NCI-H526 (cell line): ENCODE measurements around the gene FAXDC2.
"Not testable (repeated sequence)": the region's sequence is repeated elsewhere in the genome, so short reads cannot be mapped to it uniquely, and the experiment has no call there.

Source experiments
- DNase-seq, 2 experiments: peaks; one replicate each; lab custom pipeline; 2025; lab: John Stamatoyannopoulos, UW

The FAXDC2 gene

DNA sequence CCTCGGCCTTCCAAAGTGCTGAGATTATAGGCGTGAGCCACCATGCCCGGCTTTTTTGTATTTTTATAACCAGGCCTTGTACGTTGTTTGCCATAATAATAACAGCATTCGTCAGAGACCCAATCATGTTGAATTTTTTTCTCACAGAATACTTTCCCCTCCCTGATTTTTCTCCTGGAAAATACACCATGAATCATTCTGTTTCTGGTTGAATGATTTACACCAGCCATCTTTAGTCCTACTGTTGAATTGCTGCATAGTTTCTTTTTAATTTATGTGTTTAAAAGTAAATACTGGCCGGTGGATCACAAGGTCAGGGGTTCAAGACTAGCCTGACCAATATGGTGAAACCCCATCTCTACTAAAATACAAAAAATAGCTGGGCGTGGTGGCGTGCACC lies 11.5 kb upstream of the FAXDC2 start:
- no peak for DNase-seq

DNA sequence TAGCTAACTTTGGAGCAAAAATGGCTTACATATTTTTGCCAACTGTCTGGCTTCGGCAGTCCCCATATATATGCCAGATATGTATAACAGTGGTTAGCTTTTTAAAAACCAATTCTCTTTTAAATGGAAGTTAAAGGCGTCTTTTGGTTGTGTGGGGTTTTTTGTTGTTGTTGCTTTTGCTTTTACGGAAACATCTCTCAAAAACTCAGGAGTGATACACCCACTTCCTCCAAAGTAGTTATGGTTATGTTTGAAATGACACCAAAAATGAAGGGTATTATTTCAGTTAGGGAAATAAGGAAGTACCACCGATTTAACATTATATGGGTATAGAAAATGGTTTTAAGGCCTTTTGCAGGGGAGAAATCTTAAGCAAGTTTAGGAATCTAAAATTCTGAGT lies 10.4 kb upstream of the FAXDC2 start:
- no peak for DNase-seq

DNA sequence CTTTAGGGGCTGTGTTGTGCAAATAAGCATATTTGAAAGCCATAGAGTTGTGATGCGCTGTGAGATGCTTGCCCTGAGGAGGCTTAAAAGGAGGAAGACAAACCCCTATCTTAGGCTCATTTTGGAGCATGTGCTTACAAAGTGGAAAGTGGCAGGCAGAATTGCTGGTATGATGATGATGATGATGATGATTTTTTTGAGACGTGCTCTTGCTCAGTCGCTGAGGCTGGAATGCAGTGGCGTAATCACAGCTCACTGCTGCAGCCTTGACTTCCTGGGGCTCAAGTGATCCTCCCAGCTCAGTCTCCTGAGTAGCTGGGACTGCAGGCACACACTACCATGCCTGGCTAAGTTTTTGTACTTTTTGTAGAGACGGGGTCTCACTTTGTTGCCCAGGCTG lies 9.7 kb upstream of the FAXDC2 start:
- DNase-seq, result no peak

DNA sequence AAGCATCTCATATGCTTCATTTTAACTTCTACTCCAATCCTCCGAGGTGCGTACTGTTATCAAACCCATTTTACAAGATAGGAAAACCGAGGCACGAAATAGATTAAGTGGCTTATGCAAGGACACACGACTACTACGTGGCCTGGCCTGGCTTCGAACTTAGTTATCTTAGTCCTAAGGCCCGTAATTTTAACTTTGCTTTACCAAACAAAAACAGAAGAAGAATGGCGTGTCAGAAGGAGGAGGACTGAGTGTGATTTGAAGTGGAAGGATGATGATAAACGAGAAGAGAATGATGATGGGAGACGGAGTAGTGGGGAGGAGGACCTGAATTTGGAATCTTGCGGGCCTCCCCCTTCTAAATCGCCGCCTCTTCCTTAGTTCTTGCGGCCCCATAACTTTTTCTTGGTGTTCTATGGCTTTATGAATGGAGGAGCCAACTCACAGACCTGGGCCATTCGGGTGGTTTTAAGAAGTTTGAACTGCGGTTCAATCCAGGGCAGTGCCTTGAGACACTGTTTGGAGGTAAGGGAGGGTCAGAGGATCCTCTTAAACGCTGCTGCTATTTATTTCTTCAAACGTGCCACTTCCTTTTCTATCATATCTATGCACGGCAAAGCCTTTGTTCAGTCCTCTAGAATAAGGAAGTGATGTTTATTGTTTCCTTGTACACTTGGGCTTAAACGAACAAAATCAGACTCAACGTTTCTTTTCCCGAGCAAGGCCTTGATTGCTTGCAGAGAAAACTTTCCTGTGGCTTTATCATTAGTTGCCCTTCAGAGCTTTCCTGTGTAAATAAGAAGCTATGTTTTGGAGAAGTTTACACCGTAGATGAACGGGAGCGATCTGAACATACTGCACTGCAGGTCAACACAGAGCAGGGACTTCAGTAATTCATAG lies 8.8 kb upstream of the FAXDC2 start:
- DNase-seq, result peak in 1 of 2 experiments; percentile 23

DNA sequence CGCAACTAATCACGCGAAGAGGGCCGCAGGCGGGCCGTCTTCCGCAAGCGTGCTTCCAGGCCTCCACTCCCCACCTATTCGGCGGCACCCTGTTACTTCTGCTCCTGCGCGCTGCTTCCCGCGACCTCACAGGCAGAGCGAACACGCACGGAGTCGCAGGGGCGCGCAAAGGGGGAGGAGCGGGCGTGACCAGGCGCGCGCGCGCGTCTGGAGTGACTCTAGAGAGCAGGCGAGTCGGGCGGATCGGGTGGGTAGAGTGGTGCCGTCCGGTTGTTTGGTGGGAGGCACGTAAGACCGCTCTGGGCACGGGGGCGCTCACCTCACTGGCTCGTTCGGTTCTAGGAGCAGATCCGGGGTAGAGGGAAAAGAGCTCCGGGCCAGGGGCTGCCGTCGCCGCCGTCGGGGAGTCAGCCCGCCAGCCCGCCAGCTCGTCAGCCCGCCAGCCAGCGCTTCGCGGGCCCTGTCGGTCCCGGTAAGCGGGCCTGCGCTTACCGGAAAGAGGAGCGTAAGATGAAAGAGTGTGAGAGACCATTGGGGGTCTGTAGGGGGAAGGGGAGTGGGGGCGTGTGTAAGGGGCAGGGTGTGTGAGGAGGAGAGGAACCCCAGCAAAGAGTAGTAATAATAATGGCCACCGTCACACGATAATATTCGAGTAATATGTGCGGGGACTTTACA lies 8.0 kb upstream of the FAXDC2 start, which contains the start of gene CNOT8:
CNOT8 (plus strand) TSS at position 331 of the 675 bp plus-strand sequence. CDS start 4,652 bp downstream, outside the sequence.
- peak; percentile 98 to 99 for DNase-seq

DNA sequence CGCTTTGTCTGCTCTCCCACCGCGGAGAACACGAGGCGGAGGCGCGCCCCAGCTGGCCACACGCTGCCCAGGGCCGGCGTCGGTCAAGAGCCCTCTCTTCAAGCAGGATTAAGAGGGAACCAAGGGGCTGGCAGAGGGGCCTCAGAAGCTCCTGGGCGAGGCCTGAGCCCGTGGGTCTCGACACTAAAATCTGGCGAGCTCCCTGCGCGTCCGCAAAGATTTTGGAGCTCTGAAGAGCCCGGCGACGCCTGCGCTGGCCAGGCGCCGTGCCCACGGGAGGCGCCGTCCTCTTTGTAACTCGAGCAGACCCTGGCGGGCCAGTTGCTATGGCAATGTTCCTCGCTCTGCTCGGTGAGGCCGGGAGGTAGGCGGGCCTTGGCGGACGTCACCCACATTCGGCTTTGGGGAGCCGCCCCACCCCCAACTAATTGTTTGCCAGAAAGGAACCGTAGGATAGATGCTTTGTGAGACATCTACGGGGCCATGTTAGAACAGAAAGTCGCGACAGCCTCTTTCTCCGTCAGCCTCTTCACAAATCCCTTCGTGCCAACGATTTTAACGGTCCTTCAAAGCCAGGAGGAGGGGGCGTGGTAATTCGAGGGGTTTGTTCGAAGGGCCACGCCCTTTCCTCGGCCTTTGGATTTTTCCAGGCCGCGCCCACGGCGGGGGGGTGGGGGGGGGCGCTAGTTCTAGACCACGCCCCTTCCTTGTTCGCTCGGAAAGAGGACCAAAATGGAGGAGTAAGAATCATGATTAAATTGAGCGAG lies 7.3 kb upstream of the FAXDC2 start:
- DNase-seq, result peak; percentile 96 to 98

DNA sequence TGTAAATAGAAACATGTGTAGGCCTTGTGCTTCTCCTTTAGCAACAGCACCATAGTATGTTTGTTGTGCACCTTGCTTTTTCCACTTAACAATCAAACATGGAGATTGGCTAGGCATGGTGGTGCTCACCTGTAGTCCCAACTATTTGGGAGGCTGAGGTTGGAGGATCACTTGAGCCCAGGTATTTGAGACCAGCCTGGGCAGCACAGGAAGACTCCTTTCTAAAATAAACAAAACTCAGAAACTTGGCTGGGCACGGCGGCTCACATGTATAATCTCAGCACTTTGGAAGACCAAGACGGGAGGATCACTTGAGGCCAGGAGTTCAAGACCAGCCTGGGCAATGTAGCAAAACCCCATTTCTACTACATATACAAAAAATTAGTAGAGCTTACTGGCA lies 948 bp upstream of the FAXDC2 start:
- no peak for DNase-seq

DNA sequence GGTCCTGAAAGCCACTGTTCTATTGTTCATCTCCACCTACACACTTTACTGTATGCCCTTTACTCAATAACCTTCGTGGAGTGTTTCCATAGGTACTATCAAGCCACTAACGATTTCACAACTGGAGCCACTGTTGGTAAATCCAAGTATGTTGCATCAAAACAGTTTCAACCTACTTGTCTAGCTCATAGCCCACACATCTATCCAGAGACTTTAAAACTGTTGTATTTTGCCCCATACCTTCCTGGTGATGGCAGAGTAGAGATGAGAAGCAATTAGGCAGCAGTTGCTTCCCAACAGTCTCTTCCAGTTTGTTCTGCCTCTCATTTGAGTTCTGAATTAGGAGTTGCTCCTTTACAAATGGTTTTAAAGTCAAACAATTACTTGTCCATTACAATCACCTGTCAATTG lies 607 bp downstream of the FAXDC2 start:
- no peak for DNase-seq

DNA sequence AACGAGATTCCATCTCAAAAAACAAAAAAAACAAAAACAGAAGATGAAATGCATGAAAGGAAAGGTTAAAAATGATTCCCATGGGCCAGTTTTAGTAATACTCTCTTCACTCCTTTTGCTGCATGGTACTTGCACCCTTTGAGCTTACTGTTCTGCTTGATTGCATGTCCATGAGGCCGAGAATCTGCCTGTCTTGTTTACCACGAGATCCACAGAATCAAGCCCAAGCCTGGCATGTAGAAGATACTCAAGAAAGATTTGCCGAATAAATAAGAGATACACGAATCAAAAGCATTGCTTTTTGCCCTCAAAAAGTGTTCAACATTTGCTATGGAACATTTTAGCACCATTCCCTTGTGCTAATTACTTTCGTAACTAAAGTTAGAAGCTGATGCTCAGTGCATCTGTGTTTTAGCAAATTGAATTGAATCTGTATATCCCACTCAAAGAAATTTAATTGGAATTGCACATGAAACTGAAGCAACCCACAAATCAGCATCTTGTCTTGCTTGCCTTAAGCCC lies 1.1 kb downstream of the FAXDC2 start:
- no peak for DNase-seq

DNA sequence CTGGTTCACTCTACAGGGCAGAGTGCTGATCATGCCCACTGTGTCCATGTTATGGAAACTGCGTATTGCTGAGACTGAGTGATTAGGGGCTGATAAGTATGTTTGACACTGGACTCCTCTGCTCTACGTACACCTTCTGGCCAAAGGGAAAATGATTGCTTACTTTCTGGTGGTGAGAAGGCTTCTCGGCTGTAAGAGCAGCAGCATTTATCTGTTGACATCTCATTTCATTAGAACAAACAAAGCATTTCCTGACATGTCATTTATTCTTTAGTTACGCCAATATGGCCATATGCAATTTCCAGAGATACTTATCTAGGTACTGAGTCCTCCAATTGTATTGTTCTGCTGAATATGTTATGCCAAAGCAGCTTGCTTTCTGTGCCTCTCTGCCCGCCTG lies 5.6 kb downstream of the FAXDC2 start:
- peak in 1 of 2 experiments; percentile 10 for DNase-seq

DNA sequence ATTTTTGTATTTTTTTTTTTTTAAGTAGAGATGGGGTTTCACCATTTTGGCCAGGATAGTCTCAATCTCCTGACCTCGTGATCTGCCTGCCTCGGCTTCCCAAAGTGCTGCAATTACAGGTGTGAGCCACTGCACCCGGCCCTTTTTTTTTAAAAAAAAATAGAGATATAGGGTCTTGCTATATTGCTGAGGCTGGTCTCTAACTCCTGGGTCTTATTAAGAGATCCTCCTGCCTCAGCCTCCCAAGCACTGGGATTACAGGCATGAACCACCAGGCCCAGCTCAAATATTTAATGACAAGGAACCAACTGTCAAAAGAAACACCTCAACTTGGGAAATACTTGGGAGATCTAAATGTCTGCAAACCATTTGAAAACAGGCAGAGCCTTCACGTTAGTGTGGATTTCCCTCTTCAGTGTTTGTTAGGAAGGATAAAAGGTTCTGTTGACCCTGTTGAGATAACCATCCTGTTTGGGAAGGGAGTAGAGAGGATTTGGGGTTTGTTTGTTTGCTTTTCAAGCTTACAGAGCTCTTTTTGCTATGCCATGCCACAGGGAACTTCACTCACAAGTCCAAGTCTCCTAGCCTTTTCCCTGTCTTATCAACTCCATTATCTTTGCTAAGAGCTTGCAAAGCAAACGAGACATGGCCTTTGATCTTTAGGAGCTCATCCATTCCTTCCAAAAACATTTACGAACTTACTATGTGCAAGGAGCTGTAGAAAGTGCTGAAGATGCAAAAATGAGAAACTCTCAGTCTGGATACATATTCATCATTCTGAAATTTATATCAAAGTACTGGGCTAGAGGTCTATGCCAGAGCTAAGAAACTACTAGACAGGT lies 7.5 kb downstream of the FAXDC2 start:
- DNase-seq, result no peak

DNA sequence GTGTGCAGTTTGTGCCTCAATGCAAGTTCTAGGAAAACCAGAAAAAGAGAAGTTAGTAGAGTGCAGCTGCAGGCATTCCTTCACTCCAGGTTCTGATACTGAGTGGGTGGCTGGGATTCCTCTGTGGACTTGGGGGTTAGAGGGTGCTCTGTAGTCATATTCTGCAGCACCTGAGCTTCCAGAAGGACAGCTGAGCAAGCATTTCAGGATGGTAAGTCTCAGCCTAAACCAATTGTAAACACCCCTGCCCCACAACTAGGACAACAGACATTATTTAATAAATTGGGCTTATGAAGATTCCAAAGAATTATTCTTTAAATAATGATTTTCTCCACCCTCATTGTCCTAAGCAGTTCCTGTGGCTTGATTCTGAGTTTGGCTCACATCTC lies 9.1 kb downstream of the FAXDC2 start:
- no peak for DNase-seq

DNA sequence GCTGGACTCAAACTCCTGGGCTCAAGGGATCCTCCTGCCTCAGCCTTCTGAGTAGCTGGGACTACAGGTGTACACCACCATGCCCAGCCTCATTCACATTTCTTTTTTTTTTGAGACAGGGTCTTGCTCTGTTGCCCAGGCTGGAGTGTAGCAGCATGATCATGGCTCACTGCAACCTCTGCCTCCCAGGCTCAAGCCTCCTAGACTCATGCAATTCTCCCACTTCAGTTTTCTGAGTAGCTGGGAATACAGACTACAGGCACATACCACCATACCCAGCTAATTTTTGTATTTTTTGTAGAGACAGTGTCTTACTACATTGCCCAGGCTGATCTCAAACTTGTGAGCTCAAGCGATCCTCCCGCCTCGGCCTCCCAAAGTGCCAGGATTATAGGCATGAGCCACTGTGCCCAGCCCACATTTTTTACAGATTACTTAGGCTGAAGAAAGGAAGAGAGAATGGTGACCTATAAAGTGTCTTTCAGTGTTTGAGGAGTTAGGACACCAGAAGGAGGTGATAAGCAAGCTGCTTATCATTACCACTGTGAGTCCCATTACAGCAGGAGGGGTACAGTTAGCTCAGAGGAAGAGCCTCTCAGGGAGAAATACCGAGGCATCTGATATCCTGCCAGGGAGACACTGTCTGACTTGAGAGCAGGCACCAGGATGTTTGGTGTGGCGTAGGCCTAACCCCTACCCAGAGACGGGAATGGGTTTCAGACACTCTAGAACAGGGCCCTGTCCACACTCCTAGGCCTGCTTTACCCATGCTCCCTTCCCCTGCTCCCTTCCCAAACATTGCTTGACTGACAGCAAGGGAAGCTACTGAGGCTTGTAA lies 9.7 kb downstream of the FAXDC2 start:
- no peak for DNase-seq

DNA sequence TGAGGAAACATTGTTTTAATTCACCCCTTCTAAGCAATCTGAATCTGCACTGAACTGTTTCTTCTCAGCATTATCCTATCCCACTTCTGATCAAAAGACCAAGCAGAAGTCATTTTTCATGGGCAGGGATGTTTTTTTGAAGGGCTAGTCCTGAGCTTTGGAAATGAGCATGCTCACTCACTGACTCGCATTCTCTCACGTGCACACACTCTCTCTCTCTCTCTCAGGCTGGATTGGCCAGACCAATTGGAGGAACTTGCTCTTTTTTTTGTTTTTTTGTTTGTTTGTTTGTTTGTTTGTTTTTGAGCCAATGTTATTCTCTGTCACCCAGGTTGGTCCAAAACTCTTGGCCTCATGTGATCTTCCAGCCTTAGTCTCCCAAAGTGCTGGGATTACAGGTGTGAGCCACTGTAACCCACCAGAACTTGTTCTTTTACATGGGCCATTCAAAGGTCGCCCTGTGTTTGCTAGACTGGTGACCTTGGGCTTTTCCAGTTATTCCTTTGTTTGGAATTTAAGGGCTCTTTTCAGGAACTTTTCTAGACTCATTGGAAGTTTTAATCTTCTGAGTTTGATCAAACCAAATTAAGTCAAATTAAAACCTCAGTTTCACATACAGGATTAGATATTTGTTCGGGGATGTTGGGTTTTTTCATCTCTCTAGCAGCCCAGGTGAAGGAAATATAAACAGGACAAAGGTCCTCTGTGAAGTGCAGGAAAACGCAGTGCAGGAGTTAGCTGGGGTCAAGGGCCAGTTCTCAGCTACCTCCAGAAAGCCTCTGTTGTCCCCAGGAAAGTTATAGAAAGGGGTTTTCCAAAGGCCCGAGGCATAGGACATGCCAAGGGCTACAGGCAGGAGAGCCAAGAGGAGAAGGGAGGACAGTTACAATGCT lies 13.1 kb downstream of the FAXDC2 start:
- DNase-seq, result no peak

DNA sequence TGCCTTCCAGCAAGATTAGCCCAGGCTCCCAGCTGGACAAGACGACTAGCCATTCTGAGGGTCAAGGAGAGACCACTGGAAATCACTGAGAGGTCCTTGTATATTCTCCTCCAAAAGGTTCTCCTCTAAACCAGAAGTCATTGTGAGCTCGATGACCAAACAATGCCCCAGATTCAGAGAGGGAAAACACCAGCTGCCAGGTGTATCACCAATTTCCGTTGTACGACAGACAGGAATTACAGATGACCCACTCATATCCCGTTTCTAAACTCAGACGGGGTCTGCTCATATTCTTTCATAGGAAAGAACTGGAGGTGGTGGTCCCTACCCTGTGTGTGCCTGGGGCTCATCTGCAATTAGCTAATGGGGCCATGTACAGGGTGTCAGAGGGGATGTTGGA lies 14.2 kb downstream of the FAXDC2 start:
- DNase-seq, result no peak

DNA sequence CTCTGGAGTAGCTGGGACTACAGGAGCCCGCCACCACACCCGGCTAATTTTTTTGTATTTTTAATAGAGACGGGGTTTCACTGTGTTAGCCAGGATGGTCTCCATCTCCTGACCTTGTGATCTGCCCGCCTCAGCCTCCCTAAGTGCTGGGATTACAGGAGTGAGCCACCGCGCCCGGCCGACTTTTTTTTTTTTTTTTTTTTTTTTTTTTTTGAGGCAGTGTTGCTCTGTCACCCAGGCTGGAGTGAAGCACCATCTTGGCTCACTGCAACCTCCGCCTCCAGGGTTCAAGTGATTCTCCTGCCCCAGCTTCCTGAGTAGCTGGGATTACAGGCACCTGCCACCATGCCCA lies 14.7 kb downstream of the FAXDC2 start:
- DNase-seq, result not testable (repeated sequence)

DNA sequence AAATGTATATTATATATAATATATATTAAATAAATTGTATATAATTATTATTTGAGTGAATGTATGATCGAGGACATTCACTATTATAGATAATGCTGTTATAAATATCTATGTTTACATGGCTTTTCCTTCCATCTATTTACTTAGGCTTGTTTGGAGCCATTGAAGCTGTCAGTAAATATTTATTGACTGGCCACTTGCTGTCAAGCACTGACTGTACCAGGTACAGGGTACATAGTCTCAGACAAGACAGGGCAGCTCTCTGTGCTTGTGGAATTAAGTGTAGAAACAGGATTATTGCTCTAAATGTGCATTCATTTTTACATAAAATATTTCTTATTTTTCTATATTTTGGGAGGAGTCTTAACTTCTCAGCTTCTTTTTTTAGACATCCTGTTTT lies 16.4 kb downstream of the FAXDC2 start:
- DNase-seq, result no peak

DNA sequence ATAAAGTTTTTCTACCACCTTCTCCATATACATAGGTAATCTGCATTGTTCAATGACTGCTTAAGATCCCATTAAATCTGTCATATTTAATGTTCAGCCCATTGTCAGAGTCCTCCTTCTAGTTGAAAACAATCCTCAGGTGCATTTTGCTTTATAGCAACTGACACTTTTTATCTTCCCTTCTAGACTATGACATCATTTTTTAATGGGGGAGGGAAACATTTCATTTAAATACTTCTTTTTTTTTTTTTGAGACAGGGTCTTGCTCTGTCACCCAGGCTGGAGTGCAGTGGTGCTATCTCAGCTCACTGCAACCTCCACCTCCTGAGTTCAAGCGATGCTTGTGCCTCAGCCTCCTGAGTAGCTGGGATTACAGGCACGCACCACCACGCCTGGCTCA lies 17.6 kb downstream of the FAXDC2 start:
- not testable (repeated sequence) for DNase-seq

DNA sequence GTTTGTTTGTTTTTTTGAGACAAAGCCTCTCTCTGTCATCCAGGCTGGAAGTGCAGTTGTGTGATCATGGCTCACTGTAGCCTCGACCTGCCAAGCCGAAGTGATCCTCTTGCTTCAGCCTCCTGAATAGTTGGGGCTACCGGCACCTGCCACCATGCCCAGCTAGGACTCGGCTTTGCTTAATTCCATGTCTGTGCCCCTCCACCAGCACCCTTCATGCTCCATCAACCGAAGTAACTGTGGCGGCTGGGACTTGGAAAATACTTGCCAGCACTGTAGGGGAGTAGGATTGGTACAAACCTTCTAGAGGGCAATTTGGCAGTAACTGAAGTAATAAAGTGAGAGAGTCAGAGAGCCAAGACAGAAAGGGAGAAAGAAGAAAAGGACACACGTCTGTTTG lies 19.0 kb downstream of the FAXDC2 start:
- no peak for DNase-seq

DNA sequence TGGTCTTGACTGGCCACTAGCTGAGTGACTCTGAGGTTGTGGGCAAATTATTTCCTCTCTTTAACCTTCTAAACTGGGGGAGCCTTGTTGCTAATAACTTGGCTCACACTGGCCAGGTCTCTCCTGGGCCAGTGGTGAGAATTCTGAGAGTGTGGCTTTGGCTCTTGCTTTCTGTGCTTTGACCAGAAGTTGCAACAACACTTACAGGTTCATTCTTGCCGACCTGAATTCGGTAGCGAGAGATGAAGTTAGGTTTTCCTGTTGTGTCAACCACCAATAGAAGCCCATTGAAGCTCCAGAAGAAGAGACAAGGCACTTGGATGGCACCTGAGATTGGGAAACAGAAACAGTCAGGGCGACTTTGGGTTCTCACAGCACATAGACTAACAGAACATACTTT lies 19.8 kb downstream of the FAXDC2 start:
- no peak for DNase-seq
